GM21619 (cell line): ENCODE measurements around the gene HERC3.

ENCODE experiments used
- ATAC-seq: cut with Tn5 transposase; IDR thresholded peaks from one replicate; pipeline ENCODE4 v1.9.1; 2021; ENCODE audit not compliant: unreplicated experiment

HERC3 gene

DNA sequence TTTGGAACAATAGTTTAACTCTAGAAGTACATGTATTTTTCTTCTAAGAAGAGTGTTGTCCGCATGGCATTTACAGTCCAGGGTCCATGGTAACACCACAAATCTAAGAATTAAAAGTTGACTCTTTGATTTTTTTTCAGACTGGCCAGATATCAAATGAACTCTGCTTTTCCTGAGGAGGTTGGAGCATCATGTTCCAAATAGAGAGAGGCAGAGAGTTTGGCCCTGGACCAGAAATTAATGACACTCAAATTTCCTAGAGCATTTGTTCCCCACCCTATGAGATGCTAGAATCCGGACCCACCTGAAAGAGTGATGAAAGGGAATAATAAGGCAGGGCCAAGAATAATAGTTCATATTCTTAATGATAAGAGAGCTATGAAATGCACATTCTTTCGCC is 152.3 kb downstream of the HERC3 start:
- no peak for ATAC-seq

DNA sequence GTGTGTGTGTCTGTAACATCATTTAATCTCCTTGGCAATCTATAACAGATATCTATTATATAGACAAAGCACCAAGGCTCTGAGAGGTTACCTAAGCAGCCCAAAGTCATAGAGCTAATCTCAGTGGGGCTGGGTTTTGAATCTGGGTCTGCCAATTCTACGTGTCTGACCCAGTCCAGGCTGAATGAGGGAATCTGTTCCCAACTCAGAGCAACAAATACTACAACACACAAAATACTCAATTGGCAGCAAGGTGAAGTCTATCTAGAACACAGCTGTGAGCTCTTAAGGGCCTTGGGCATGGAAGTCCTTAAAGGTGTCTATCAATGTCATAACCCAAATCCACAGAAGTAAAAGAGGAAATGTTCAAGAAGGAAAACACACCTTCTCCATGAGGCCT is 152.9 kb downstream of the HERC3 start:
- ATAC-seq, result no peak

DNA sequence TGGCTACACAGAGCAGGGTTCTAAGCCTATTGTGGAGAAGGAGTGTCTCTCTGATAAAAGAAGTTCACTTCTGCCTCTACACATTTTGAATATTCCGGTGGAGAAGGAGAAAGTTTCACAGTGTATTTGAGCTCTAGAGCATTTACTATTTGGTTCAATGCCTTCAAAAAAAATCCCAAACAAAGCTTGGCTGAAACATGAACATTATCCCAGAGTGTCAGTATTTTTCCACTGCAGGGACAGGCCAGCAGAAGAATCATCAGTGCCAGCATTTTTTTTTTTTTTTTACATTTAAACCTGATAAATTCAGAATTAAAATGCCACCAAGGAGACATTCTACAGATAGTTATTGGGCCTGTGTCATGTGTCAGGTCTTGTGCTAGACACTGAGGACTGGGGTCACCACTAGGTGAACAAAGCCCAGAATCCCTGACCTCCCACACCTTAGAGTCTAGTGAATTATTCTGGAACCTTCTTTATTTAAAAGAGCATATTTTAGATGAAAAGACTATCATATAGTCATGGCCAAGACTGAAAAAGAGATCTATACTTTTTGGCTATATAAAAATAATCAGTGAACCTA is 153.4 kb downstream of the HERC3 start:
- ATAC-seq, result no peak

DNA sequence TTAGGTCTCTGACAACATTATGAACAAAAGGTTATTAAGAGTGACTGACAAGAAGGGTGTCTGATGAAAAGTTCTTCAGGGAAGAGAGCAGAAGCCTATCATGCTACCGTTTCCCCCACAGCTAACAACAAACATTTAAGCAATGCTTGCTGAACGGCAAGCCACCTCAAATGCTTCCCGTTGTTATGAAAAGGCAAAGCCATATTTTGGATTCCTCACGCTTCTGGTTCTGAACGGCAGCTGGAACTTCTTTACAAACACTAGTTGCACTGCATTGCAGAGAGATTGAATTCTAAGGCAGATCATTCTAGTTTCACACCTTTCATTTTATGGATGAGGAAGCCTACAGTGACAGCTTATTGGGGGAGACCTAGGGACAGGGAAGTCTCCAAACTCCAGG is 153.9 kb downstream of the HERC3 start:
- ATAC-seq, result no peak

DNA sequence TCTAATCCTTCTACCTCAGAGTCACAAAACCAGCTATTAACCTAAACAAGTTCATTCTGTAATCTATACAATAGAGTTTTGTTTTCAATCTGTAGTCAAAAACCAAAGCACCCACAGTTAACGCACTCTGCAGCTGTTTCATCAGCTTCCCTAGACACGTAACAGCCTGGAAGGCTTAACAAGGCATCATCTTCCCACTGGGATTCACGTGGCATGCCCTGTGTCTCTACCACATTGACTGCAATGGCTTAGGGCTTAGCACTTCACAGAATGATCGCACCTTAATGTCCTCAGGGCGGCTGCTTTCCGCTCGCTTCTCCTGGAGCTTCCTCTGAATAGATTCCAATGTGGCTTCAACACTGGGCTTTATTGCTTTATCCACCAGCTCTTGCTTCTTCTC is 155.1 kb downstream of the HERC3 start:
- ATAC-seq, result no peak

DNA sequence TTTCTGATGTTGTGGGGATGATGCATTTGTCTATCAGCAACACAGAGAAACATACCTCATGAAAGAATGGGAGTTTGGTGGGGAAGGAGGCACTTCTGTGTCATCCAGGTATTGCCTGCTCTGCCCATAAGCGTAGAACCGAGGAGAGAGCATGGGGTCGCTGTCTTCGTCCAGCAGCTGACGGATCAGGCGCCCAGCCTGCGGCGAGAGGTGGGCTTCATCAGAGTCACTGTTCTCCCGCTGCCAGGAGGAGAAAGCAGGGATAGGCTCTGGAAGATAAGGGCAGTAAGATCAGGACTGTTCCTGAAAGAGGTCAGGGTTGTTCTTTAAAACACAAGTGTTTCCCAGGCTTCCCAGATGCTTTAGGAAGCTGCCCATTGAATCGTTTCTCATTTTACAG is 158.1 kb downstream of the HERC3 start:
- ATAC-seq, result no peak

DNA sequence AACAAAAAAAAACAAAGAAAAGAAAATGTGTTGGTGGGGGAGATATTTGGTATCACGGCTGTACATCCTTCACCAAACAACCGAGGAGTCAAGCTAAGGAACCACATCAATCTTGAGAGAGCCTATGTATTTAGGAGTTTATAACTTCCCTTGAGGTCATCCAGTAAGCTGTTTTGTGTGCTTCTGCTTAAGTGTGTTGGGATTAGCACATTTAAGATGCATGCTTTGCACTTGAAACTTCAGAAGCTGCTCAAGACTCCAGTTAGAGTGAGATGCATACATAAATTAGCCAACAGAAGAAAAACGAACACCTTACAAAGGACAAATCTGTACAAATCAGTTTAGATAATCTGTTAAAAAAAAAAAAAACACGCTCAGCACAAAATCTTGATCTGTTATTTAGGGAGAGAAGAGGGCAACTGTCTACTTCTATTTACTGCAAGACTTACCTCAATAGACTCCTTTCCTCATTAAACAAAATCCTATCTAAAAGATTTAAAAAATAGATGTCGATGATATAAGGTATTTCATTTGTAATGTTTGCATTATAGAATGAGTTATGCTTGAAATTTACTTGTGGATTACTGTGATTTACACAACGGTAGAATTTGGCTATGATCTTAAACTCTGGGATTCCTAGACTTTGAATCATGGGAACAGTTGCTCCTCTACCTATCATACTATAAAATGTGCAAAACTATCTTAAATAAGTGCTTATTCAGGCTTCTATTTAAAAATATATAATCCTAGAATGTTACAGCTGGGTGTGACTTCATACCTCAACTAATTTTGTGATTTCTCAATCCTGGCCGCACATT is 159.2 kb downstream of the HERC3 start:
- no peak for ATAC-seq

DNA sequence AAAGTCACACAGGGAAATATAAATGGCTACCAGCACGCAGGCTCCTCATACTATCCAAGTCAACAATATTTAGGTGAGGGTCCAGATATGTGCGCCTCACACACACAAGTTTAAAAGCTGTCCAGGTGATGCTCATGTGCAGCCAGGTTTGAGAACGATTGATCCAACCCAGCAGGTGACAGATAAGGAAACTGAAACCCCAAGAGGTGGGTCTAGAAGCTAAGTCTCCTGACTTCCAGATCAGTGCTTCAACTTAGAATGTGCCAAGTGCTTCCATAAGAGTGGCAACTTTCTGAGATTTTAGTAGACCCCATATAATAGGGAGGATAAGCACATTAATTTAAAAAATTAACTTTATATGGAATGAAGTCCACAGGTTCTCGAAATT is 159.8 kb downstream of the HERC3 start:
- ATAC-seq, result no peak

DNA sequence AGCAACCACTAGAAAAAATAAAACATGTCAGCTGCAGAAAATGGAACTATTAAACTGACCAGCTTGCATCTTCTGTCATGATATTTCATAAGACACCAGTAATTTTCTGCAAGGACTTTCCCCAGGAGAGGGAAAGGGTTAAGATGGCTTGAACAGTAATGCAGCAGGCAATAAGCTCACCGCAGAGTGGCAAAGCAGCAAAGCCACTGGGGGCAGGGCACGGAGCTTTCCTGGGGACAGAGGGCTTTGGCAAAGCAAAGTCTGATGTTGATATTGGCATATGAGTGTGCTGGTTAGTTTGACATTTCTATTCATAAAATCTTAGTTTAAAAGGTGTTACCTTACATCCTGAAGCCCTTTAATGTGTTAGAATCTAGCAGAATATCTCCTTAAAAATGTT is 160.5 kb downstream of the HERC3 start:
- ATAC-seq, result no peak

DNA sequence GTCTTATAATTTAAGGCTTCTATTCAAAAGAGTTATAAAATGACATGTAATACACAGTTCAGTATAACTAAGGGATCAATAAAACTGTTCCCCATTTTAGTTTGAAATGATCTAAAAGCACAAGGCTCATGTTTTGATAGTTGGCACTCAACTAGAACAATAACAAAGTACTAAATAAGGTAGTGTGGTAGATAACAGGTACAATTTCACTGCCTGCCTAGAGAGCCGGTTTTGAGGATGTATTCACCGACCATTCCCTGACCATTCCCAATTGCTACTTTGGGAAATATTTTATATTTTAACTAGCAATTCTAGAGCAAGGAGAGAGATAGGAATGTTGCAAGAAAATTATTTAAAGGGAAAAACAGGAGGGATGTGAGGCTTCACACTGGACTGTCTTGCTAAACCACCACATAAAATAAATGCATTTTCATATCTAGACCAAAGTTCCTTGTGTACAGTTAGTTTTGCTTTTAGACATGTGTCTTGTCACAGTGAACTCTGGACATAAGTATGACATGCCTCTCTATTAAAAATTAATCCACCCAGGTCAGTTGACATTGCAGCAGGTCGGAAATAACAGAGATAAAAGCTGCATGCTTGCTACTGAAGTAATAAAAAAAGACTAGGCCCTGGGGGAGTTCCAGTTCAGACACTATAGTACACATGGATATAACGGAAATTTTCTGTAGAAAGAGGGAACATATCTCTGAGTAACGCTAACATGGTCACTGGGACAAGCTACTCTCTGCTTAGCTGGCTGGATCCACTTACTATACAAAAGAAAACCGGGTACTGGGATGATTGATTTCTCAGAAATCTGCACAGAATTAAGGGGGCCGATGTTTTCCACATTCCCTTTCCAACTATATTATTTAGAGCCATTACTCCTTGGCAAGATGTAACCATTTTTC is 161.6 kb downstream of the HERC3 start:
- no peak for ATAC-seq

DNA sequence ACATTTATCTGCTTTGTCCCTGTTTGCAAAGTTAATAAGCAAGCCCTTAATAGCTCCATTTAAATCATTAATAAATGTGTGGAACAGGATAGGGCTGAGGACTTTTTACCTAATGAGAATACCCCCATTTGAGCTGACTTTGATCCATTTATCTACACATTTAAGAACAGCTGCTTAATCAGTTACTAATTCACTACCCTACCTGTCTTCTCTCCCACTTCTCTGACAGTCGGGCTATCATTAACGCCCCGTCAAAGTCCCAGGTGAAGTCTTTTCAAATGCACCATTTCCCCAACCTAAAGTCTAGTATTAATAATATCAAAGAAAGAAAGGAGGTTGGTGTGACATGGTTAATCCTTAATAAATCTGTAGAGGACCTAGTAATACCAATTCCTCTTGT is 162.5 kb downstream of the HERC3 start:
- ATAC-seq, result no peak

DNA sequence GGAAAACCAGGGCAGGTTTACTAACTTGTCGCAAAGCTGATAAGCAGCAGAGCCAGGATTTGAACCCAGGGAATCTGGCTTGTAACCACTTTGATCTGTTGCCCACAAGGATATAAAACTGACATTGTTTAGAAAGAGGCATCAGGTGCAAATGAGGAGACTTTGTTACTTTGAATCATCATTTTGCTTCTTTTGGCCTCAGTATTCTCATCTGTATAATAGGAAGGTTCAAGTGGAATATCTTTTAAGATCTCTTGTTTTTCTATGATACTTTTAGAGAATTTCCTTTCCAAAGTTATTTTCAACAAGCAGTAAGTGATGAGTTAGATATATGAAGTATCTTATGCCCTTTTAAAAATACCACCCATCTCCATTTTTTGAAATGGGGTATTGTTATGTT is 163.2 kb downstream of the HERC3 start:
- ATAC-seq, result no peak

DNA sequence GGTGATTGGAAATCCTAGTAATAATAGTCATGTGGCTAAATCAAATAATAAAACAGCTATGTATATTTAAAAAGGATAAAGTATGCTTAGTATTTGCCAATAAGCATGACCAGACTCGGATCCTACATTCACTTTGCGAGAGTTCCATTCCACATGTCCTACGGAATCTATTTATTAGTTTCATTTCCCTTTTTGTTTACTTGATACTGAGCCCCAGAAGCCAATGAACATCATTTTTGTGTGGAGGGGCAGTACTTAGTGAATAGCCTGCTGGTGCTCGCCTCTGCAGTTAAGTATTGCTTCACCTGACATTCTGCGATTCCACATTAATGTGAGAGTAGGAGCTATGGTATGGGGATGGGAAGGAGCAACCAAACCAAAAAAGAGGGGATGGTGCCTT is 163.9 kb downstream of the HERC3 start:
- no peak for ATAC-seq

DNA sequence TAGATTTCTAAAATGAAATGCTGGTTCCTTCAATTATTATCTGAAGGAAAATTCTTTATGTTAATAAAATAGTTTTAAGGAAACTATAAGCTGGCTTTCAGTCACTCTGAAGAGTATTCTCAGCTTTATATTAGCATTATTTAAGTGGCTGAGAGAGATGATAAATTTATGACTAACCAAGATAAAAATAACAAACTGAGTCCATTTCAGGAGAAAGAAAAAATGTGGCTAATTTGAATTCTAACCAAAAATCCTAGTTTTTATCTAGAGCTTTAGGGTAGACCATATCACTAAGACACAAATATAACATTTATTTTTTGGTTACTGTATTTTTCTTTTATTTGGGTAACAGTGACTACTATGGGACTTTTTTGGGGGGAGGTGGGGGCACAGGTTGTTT is 164.8 kb downstream of the HERC3 start:
- no peak for ATAC-seq

DNA sequence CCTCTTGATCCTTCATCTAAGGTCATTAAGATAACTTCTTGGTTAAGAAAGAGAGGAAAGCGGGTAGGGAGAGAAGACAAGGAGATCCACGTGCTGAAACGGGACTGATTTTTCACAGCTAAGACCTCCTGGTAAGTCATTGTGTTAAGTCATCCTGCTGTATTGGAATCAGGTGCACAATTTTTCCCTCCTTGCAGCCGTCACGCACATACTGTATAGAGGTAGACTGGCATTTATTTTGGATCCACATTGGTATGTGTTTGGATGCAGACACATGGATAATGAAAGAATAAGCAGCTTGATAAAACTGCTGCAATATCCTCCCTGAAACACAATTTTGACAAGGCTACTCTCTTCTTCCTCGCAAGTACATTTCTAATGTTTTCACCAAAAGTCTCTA is 165.5 kb downstream of the HERC3 start:
- no peak for ATAC-seq
